Fibroblast of villous mesenchyme (primary cell): ENCODE results near the gene GVQW3. TPM values are rescaled to one million over a fixed set of nuclear protein-coding genes. Genes with fewer than 3 reads are reported as not detected.

Experiments
- DNase-seq: peaks from one replicate; pipeline ENCODE4 v3.0.0-alpha.2; 2010; ENCODE audit warnings: low read depth
- H3K4me3 ChIP-seq: 2 replicates; pipeline ENCODE4 v1.5.1; 2011; ENCODE audit warnings: low read depth, mild to moderate bottlenecking, low read length
- total RNA-seq: library from RNA; depleted of rRNA; stranded (reverse); fragments of >200 nt; gene quantifications from 2 replicates; pipeline ENCODE4 v1.2.3, GENCODE V29; 2012
- TF ChIP-seq, protein P1 (sequence below): IDR thresholded peaks from 2 replicates; pipeline ENCODE4 v1.5.1; 2012; ENCODE audit warnings: low read depth, mild to moderate bottlenecking, low read length; ENCODE audit not compliant: insufficient read depth

Gene GVQW3
- total RNA-seq, 1 donor: 1.7 TPM

DNA sequence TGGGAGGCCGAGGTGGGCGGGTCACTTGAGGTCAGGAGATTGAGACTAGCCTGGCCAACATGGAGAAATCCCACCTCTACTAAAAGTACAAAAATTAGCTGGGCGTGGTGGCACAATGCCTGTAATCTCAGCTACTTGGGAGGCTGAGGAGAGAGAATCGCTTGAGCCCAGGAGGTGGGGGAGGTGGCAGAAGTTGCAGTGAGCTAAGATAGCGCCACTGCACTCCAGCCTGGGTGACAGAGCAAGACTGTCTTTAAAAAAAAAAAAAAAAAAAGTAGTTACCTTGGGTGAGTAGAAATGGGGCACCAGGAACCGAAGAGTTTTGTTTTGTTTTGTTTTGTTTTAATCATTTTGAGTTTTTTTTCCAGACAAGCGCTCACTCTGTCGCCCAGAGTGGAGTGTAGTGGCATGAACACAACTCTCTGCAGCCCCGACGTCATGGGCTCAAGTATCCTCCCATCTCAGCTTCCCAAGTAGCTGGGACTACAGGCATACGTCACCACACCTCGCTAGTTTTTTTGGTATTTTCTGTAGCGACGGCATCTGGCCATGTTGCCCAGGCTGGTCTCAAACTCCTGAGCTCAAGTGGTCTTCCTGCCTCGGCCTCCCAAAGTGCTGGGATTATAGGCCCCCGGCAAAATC is 16.0 kb upstream of the GVQW3 start:
- H3K4me3 ChIP-seq: no peak overlapping the region
- TF ChIP-seq, protein P1, sequence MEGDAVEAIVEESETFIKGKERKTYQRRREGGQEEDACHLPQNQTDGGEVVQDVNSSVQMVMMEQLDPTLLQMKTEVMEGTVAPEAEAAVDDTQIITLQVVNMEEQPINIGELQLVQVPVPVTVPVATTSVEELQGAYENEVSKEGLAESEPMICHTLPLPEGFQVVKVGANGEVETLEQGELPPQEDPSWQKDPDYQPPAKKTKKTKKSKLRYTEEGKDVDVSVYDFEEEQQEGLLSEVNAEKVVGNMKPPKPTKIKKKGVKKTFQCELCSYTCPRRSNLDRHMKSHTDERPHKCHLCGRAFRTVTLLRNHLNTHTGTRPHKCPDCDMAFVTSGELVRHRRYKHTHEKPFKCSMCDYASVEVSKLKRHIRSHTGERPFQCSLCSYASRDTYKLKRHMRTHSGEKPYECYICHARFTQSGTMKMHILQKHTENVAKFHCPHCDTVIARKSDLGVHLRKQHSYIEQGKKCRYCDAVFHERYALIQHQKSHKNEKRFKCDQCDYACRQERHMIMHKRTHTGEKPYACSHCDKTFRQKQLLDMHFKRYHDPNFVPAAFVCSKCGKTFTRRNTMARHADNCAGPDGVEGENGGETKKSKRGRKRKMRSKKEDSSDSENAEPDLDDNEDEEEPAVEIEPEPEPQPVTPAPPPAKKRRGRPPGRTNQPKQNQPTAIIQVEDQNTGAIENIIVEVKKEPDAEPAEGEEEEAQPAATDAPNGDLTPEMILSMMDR: no peak
- DNase-seq: no peak

DNA sequence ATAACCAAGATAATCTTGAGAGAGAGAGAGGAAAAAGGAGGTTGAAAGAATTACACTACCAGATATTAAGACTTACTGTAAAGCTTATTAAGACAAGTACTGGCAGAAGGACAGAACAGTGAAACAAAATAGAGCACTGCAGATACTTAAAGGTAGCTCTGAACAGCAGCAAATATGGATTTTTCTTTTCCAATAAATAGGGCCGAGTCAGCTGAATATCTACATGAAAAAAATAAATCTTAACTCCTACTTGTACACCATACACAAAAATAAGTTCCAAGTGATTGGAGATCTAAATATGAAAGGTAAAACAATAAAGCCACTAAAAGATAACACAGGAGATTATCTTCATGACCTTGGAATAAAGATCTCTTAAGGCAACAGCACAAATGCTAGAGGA is 12.6 kb upstream of the GVQW3 start:
- TF ChIP-seq, protein P1: no peak
- no peak for DNase-seq
- H3K4me3 ChIP-seq: no peak overlapping the region

DNA sequence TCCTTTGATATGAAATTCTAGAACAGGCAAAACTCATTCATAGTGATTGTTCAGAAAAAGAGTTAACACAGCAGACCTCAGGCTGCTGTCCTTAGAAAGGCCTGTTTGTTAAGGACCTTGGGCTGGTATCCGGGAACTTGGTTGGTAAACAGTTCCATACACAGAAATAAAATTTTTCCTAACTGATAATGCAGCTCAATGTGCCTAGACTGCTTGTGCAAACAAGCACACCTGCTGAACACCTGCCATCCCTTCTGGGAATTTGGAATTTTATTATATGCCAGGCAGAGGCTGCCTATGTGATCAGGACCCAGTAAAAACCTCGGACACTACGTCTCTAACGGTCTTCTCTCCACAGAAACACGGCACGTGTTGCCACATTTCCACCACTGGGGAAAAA is 11.7 kb upstream of the GVQW3 start:
- H3K4me3 ChIP-seq: no peak overlapping the region
- TF ChIP-seq, protein P1: no peak
- no peak for DNase-seq

DNA sequence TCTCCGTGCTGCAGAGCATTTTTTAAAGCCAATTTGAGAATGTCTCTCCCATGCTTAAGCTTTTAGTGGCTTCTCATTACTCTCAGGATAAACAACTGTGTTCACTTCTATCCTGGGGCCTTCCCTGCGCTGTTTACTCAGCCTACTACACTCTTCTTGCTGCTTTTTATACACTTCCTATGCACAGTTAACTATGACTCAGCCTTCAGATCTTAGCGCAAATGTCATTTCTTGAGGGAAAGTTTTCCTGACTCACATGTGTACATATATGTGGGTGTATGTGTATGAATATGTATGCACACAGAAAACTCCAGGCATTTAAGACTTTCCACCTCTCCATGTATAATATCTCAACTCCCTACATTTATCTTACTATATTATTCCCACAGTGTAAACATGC is 10.0 kb upstream of the GVQW3 start:
- TF ChIP-seq, protein P1: no peak
- DNase-seq: peak; percentile 85
- H3K4me3 ChIP-seq: no peak overlapping the region

DNA sequence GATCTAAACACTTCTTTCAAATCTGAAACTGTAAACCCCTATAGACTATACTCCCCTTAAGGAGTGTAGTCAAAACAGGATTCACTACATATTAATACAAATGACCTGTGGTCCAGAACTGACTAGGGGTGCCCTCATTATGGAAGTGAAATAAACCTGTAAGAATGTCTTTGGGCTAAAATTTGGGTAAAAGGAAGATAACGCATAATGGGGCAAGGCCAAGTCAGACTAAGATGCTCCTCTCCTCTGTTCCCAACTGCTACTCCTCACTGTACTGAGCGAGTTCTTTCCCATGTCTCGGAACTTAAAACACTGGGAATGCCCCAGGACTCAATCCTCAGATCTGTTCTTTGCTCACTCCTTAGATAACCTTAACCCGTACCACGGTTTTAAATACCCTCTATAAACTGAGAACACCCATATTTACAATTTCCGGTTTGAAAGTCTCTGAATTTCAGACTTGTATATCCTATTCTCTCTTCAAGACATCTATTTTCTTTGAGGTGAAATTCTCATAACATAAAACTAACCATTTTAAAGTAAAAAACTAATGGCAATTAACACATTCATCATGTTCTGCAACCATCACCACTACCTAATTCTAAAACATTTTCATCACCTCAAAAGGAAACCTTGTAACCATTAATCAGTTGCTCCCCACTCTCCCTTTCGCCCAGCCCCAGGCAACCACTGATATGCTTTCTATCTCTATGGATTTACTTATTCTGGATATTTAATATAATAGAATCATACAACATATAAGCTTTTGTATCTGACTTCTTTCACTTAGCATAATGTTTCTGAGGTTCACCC is 4.2 kb upstream of the GVQW3 start:
- H3K4me3 ChIP-seq: no peak overlapping the region
- DNase-seq: peak; percentile 28
- TF ChIP-seq, protein P1: no peak

DNA sequence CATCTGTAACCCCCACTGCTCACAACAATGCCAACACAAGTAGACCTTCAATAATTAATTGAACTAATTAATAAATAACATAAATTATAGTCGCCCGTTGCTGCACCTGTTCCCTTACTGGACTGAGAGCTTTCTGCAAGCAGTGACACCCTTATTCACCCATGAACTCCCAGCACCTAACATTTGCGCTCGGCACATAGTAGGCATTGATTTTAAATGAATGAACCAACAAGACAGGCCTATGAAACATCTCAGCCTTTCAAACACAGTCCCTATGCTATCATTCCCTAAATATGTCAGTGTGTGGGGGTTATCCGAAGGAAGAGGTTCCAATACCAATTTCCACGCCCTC is 1.3 kb upstream of the GVQW3 start:
- H3K4me3 ChIP-seq: peak overlapping the region; percentile 79
- no peak for DNase-seq
- TF ChIP-seq, protein P1: no peak
